Glutamatergic neuron (in vitro differentiated cells): Measurements from ENCODE around the gene POLD4. TPM values are rescaled to one million over a fixed set of nuclear protein-coding genes. Genes with fewer than 3 reads are reported as not detected.

Source experiments
- DNase-seq: peaks from one replicate; pipeline ENCODE4 v3.0.0; 2022
- H3K27ac Mint-ChIP-seq: one replicate; pipeline ENCODE4 v1.8.0; 2020; ENCODE audit warnings: mild to moderate bottlenecking, mixed read lengths, inconsistent platforms; ENCODE audit not compliant: unreplicated experiment
- H3K27me3 Mint-ChIP-seq: one replicate; pipeline ENCODE4 v1.8.0; 2020; ENCODE audit warnings: mild to moderate bottlenecking, moderate library complexity, mixed read lengths, inconsistent platforms; ENCODE audit not compliant: unreplicated experiment
- H3K36me3 Mint-ChIP-seq: one replicate; pipeline ENCODE4 v1.8.0; 2020; ENCODE audit warnings: mild to moderate bottlenecking, mixed read lengths, inconsistent platforms; ENCODE audit not compliant: unreplicated experiment
- H3K4me1 Mint-ChIP-seq: one replicate; pipeline ENCODE4 v1.8.0; 2020; ENCODE audit warnings: mild to moderate bottlenecking, low read depth, mixed read lengths, inconsistent platforms; ENCODE audit not compliant: unreplicated experiment
- H3K4me3 Mint-ChIP-seq: one replicate; pipeline ENCODE4 v1.8.0; 2020; ENCODE audit warnings: mild to moderate bottlenecking, mixed read lengths, inconsistent platforms; ENCODE audit not compliant: unreplicated experiment
- H3K9me3 Mint-ChIP-seq: one replicate; pipeline ENCODE4 v1.8.0; 2020; ENCODE audit warnings: mild to moderate bottlenecking, moderate library complexity, mixed read lengths, inconsistent platforms; ENCODE audit not compliant: unreplicated experiment
- total RNA-seq: library from RNA; stranded (reverse); fragmentation: NEBNext Ultra II Directional; extraction: Animal tissue kit (Norgen Biotek cat#: 25700); gene quantifications from one replicate; pipeline ENCODE4 v1.2.1, GENCODE V29; 2021; ENCODE audit not compliant: unreplicated experiment
- TF ChIP-seq, protein P1 (sequence below): fragments of 200-600 bp; sonication (generic); IDR thresholded peaks from one replicate; pipeline ENCODE4 v1.5.0; 2021; ENCODE audit not compliant: partially characterized antibody, unreplicated experiment

POLD4 gene
- total RNA-seq, 1 donor from 2014 or later, result 15.4 TPM

- H3K36me3 Mint-ChIP-seq, result no peaks in the 10 kb centered on the region
- no peak overlapping the region for H3K4me3 Mint-ChIP-seq
- peaks cover 12% of the 10 kb centered on the region for H3K27me3 Mint-ChIP-seq
- peaks cover 1% of the 10 kb centered on the region for H3K9me3 Mint-ChIP-seq
- peaks cover 5% of the 10 kb centered on the region for H3K4me1 Mint-ChIP-seq
- no peak for DNase-seq
- H3K27ac Mint-ChIP-seq, result peak overlapping the region; percentile 59
- TF ChIP-seq, protein P1, sequence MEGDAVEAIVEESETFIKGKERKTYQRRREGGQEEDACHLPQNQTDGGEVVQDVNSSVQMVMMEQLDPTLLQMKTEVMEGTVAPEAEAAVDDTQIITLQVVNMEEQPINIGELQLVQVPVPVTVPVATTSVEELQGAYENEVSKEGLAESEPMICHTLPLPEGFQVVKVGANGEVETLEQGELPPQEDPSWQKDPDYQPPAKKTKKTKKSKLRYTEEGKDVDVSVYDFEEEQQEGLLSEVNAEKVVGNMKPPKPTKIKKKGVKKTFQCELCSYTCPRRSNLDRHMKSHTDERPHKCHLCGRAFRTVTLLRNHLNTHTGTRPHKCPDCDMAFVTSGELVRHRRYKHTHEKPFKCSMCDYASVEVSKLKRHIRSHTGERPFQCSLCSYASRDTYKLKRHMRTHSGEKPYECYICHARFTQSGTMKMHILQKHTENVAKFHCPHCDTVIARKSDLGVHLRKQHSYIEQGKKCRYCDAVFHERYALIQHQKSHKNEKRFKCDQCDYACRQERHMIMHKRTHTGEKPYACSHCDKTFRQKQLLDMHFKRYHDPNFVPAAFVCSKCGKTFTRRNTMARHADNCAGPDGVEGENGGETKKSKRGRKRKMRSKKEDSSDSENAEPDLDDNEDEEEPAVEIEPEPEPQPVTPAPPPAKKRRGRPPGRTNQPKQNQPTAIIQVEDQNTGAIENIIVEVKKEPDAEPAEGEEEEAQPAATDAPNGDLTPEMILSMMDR, result no peak
These were observed 43.4 kb upstream of the POLD4 start for GRCh38 chr11:67396587-67397389.

DNA sequence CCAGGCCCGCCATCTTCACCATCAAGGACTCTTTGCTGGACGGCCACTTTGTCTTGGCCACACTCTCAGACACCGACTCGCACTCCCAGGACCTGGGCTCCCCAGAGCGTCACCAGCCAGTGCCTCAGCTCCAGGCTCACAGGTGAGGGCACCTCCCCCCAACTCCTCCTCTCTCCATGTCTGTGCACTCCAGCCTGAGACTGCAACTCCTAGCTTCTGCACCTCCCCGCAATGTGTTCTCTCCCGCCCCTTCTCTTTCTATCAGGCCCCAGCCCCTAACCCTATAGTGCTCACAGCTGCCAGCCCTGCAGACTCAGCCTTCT is 42.9 kb upstream of the POLD4 start:
- Mint-ChIP-seq H3K27ac (no peak overlapping the region), H3K4me3 (no peak overlapping the region), H3K9me3 (peaks cover 1% of the 10 kb centered on the region), H3K36me3 (no peaks in the 10 kb centered on the region), H3K4me1 (peaks cover 5% of the 10 kb centered on the region), H3K27me3 (peaks cover 12% of the 10 kb centered on the region)
- TF ChIP-seq, protein P1, result no peak
- DNase-seq, result no peak

GRCh38 chr11:67395555-67396258 is 42.4 kb upstream of the POLD4 start:
- Mint-ChIP-seq H3K27me3 (peaks cover 12% of the 10 kb centered on the region), H3K9me3 (peaks cover 1% of the 10 kb centered on the region), H3K27ac (no peak overlapping the region), H3K4me3 (no peak overlapping the region), H3K4me1 (peaks cover 5% of the 10 kb centered on the region), H3K36me3 (no peaks in the 10 kb centered on the region)
- DNase-seq, result no peak
- TF ChIP-seq, protein P1, result no peak

DNA sequence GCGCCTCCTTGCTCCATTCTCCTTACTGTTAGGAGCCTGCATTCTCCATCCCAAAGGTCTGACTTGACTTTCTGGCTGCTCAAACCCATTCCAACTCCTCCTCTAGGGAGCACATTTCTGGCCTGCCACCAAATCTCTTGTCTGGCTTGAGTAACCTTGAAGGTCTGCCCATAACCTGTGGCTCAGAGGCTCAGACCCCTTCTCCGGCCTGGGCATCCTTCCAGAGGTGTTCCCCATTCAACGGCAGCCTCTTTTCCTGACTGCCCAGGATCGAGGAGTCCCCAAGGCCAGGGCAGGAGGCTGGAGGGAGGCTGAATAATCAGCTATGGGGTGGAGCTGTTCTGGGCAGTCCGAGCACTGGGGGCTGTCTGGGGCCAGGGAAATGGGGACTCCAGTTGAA is 40.6 kb upstream of the POLD4 start:
- TF ChIP-seq, protein P1, result no peak
- Mint-ChIP-seq H3K27ac (no peak overlapping the region), H3K4me3 (peak overlapping the region; percentile 61)

DNA sequence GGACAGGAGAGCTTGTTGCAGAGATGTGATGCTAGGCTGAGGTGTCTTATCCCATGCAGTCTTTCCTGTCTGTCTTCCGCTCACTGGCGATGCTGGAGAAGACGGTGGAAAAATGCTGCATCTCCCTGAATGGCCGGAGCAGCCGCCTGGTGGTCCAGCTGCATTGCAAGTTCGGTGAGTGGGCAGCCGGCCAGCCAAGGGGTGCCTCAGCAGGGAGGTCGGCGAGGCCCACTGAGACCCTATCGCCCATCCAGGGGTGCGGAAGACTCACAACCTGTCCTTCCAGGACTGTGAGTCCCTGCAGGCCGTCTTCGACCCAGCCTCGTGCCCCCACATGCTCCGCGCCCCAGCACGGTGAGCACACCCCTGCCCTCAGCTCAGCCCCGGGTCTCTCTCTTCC is 40.1 kb upstream of the POLD4 start:
- no peak overlapping the region for H3K4me3 Mint-ChIP-seq
- peaks cover 10% of the 10 kb centered on the region for H3K4me1 Mint-ChIP-seq
- no peak overlapping the region for H3K27ac Mint-ChIP-seq
- peaks cover 1% of the 10 kb centered on the region for H3K9me3 Mint-ChIP-seq
- H3K36me3 Mint-ChIP-seq, result no peaks in the 10 kb centered on the region
- H3K27me3 Mint-ChIP-seq, result peaks cover 13% of the 10 kb centered on the region
- DNase-seq, result no peak
- TF ChIP-seq, protein P1, result no peak

More for the DNA sequence above, 40.6 kb upstream of the POLD4 start:
- Mint-ChIP-seq H3K27me3 (peaks cover 13% of the 10 kb centered on the region), H3K36me3 (no peaks in the 10 kb centered on the region), H3K9me3 (peaks cover 1% of the 10 kb centered on the region), H3K4me1 (peaks cover 10% of the 10 kb centered on the region)
- DNase-seq, result no peak
